Vagina (tissue), 2 donors: ENCODE data around the gene MLF2. TPM values are rescaled to one million over a fixed set of nuclear protein-coding genes. Genes with fewer than 3 reads are reported as not detected.

Experiments used
- DNase-seq, 2 donors: peaks; one replicate each; pipeline ENCODE4 v3.0.0-alpha.2; 2017; ENCODE audit errors: extremely low spot score in 2 of 2
- H3K27ac ChIP-seq: fragments of 200-600 bp; sonication (generic); one replicate; pipeline ENCODE4 v1.5.1; 2019
- H3K27me3 ChIP-seq: fragments of 200-600 bp; sonication (generic); one replicate; pipeline ENCODE4 v1.5.1; 2019
- H3K36me3 ChIP-seq, 2 donors: fragments of 200-600 bp; sonication (generic); one replicate each; pipeline ENCODE4 v1.5.1; 2017 to 2019
- H3K4me1 ChIP-seq: fragments of 200-600 bp; sonication (generic); one replicate; pipeline ENCODE4 v1.5.1; 2019
- H3K4me3 ChIP-seq, 2 donors: fragments of 200-600 bp; sonication (generic); 1 replicate in 1 of 2; 2 replicates in 1 of 2; pipeline ENCODE4 v1.5.1; 2016 to 2019
- H3K9me3 ChIP-seq: fragments of 200-600 bp; sonication (generic); one replicate; pipeline ENCODE4 v1.5.1; 2019
- POLR2A ChIP-seq, 2 donors: fragments of 450-650 bp; IDR thresholded peaks; one replicate each; pipeline ENCODE4 v1.6.1; 2017; ENCODE audit warnings: antibody characterized with exemption in 2 of 2, mild to moderate bottlenecking in 2 of 2, moderate library complexity in 2 of 2
- POLR2AphosphoS5 ChIP-seq, 2 donors: sonication (generic); formaldehyde crosslinking; IDR thresholded peaks; one replicate each; pipeline ENCODE4 v1.9.0; 2017; ENCODE audit warnings: antibody characterized with exemption in 2 of 2, mild to moderate bottlenecking in 2 of 2, low read depth in 1 of 2; ENCODE audit not compliant: insufficient read depth in 1 of 2
- intact Hi-C: fragments of 100-400 bp; cut with DNase I; formaldehyde crosslinking; loops from one replicate; pipeline ENCODE4 v1.15.1; 2023
- total RNA-seq: library from RNA; depleted of rRNA; stranded (reverse); fragments of >200 nt; gene quantifications from one replicate; pipeline ENCODE4 v1.2.3, GENCODE V29; 2016
- TF ChIP-seq, protein P1 (sequence below), 3 experiments: fragments of 450-650 bp in 2 of 3; fragments of 200-600 bp in 1 of 3; sonication (generic) in 1 of 3; IDR thresholded peaks; one replicate each; pipeline ENCODE4 v1.5.1; 2017 to 2019; ENCODE audit warnings: antibody characterized with exemption in 3 of 3, mild to moderate bottlenecking in 2 of 3, moderate library complexity in 2 of 3

The MLF2 gene
- total RNA-seq, 1 donor from 2014 or later: 150 TPM

DNA sequence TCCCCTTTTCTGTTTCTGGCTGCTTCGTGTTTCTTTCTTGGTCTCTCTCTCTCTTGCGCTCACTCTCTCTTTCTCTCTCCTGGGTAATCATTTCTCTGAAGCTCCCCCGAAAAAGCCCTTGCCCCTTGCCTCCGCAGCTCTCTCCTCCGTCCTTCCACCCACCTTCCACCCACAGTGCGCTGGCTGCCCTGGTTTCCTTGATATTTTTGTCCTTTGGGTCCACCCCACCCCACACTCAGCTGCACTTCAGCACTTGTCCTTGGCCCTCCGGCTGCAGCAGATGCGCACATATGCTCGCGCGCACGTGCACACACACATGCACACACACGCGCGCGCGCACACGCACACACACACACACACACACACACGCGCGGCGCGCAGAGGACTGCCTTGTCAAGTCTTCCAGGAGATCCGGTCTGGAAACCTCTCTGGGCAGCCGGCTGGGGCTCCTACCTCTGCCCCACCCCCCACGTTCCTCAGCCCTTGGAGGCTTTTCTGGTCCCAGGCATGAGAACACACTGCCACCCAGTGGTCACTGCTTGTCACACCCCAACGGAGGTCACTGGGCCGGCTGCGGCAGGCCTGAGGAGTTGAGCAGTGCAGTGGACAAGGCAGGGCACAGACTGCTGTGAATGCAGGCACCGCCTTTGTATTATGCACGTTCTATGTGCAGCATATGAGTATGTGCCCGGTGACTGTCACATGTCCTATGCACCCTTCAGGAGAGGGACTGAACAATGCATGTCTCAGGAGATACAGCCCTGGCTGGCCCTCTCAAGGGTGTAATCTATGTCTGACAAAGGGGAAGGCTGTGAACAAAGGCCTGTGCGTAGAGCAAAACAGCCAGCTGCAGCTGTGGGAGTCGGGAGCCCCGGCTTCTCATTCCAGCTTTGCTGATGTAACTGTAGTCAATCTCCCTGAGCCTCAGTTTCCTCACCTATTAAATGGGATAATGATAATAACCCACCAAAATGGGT, 25.9 kb upstream of the MLF2 start:
- Histone ChIP-seq H3K36me3 (no peaks in the 10 kb centered on the region), H3K27me3 (no peaks in the 10 kb centered on the region), H3K9me3 (no peaks in the 10 kb centered on the region), H3K4me1 (peaks cover 14% of the 10 kb centered on the region), H3K27ac (peak overlapping the region; percentile 82), H3K4me3 (peak overlapping the region; percentile 40 to 51)
- intact Hi-C loops: loop anchor here (2.0 to 5.0 kb wide), 2 partner anchors 42 to 48 kb away; no protein-coding TSS in a partner anchor
- no peak for DNase-seq
- TF ChIP-seq, protein P1, sequence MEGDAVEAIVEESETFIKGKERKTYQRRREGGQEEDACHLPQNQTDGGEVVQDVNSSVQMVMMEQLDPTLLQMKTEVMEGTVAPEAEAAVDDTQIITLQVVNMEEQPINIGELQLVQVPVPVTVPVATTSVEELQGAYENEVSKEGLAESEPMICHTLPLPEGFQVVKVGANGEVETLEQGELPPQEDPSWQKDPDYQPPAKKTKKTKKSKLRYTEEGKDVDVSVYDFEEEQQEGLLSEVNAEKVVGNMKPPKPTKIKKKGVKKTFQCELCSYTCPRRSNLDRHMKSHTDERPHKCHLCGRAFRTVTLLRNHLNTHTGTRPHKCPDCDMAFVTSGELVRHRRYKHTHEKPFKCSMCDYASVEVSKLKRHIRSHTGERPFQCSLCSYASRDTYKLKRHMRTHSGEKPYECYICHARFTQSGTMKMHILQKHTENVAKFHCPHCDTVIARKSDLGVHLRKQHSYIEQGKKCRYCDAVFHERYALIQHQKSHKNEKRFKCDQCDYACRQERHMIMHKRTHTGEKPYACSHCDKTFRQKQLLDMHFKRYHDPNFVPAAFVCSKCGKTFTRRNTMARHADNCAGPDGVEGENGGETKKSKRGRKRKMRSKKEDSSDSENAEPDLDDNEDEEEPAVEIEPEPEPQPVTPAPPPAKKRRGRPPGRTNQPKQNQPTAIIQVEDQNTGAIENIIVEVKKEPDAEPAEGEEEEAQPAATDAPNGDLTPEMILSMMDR (IDR thresholded peaks at IDR 0.05): peak; percentile 86 to 100 (median 98)
- TF ChIP-seq POLR2A (IDR thresholded peaks at IDR 0.05): no peak
- TF ChIP-seq POLR2AphosphoS5 (IDR thresholded peaks at IDR 0.05; ENCODE audit: insufficient read depth in 1 of 2, low read depth in 1 of 2): peak; percentile 79 to 94

DNA sequence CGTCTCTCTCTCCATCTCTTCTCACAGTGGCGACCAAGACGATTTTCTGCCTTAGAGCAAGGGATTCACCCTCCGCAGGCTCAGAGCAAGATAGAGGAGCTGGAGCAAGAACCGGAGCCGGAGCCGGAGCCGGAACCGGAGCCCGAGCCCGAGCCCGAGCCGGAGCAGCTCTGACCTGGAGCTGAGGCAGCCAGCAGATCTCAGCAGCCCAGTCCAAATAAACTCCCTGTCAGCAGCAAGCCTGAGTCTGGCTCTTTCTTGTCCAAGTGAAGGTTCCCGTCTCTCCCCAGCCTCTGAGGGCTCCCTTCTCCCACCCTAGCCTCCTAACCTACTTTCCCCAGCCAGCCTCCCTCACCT, 25.3 kb upstream of the MLF2 start:
- Histone ChIP-seq H3K4me1 (peaks cover 15% of the 10 kb centered on the region), H3K36me3 (no peaks in the 10 kb centered on the region), H3K4me3 (peak overlapping the region; percentile 40 to 51), H3K27ac (peak overlapping the region; percentile 82), H3K27me3 (no peaks in the 10 kb centered on the region), H3K9me3 (no peaks in the 10 kb centered on the region)
- DNase-seq: no peak
- TF ChIP-seq POLR2A (IDR thresholded peaks at IDR 0.05) (no peak), POLR2AphosphoS5 (IDR thresholded peaks at IDR 0.05; ENCODE audit: insufficient read depth in 1 of 2, low read depth in 1 of 2) (no peak)
- TF ChIP-seq, protein P1 (IDR thresholded peaks at IDR 0.05): no peak
- intact Hi-C loops: loop anchor here (2.0 to 5.0 kb wide), 2 partner anchors 41 to 49 kb away; no protein-coding TSS in a partner anchor

DNA sequence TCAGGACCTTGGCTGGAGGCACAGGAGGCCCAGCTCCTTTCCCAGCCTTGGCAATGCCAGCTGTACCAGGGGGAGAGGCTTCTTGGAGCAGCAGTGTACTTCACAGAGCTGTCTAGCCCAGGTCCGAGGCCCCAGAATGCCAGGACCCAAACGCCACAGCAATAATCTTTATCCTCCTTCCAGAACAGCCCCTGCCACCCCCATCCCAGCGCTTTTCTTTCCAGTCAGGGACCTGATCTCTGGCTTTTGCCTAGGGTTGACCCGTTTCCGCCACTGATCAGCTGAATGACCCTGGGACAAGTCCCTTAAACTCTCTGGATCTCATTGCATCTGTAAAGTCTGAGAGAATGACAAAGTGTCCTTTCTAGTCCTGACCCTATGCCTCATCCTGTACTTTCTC, 24.4 kb upstream of the MLF2 start:
- intact Hi-C loops: loop anchor here (5.0 kb wide), 1 partner anchor 40 kb away; no protein-coding TSS in a partner anchor
- Histone ChIP-seq H3K27me3 (no peaks in the 10 kb centered on the region), H3K36me3 (no peaks in the 10 kb centered on the region), H3K4me3 (no peak overlapping the region), H3K9me3 (no peaks in the 10 kb centered on the region), H3K4me1 (peaks cover 15% of the 10 kb centered on the region), H3K27ac (peak overlapping the region; percentile 82)
- TF ChIP-seq, protein P1 (IDR thresholded peaks at IDR 0.05): no peak
- TF ChIP-seq POLR2AphosphoS5 (IDR thresholded peaks at IDR 0.05; ENCODE audit: insufficient read depth in 1 of 2, low read depth in 1 of 2) (no peak), POLR2A (IDR thresholded peaks at IDR 0.05) (no peak)
- no peak for DNase-seq

DNA sequence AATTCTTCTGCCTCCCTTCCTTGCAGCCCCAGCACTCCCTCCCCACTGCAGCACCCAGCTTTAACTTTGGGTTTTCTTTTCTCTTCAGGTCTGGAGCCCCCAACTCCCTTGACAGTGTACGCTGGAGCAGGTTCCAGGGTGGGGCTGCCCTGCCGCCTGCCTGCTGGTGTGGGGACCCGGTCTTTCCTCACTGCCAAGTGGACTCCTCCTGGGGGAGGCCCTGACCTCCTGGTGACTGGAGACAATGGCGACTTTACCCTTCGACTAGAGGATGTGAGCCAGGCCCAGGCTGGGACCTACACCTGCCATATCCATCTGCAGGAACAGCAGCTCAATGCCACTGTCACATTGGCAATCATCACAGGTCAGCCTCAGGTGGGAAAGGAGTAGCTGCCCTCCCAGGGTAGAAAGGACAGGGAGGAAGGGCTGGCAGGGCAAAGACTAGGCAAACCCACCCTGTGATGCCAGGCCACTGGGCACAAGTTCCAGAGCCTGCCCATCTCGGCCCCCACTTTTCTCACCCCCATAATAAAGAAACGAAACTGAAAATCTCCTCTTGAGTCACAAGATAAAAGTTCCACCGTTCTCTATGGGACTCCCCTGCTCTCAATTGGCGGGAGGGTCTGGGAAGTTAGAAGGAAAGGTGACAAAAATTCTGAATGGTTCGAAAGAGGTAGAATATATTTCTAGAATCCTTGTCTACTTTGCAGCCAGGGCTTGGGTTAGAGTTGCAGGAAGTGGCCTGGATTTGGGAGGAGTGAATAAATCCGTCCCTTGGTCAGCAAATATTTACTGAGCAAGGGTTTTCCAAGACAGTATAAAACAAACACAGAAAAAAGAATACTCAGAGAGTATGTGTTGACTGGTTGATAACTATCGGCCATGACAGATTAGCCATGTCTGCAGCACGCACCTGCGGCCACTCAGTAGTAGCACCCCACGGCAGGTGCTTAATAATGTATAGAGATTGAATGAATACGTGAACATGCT, 22.5 kb upstream of the MLF2 start:
- Histone ChIP-seq H3K4me1 (peaks cover 34% of the 10 kb centered on the region), H3K4me3 (no peak overlapping the region), H3K9me3 (no peaks in the 10 kb centered on the region), H3K36me3 (peaks cover 0 to 7% of the 10 kb centered on the region in 2 donors), H3K27me3 (no peaks in the 10 kb centered on the region), H3K27ac (no peak overlapping the region)
- DNase-seq: no peak
- no peak for TF ChIP-seq POLR2AphosphoS5 (IDR thresholded peaks at IDR 0.05; ENCODE audit: insufficient read depth in 1 of 2, low read depth in 1 of 2)
- TF ChIP-seq, protein P1 (IDR thresholded peaks at IDR 0.05): no peak
- no peak for TF ChIP-seq POLR2A (IDR thresholded peaks at IDR 0.05)
- intact Hi-C loops: loop anchor here (5.0 kb wide), 1 partner anchor 38 kb away; no protein-coding TSS in a partner anchor
